CD4-positive, alpha-beta T cell treated with Interleukin-15 for 1 hour (primary cell): ENCODE data around the gene EMILIN1.
A peak's percentile ranks its signal among the peaks of the same experiment; 100 is the strongest.
"Not testable (repeated sequence)": the region's sequence is repeated elsewhere in the genome, so short reads cannot be mapped to it uniquely, and the experiment has no call there.

ENCODE experiments used
- DNase-seq: peaks from one replicate; pipeline ENCODE4 v3.0.0-alpha.2; 2020

Gene EMILIN1

GRCh38 chr2:27095745-27096651, 17.6 kb downstream of the EMILIN1 start:
- DNase-seq: peak; percentile 49

GRCh38 chr2:27096748-27097297, 18.4 kb downstream of the EMILIN1 start:
- DNase-seq: peak; percentile 36

GRCh38 chr2:27097341-27097740, 18.9 kb downstream of the EMILIN1 start:
- DNase-seq: no peak

- DNase-seq: no peak
These were observed 21.0 kb downstream of the EMILIN1 start for GRCh38 chr2:27099334-27099955.

- DNase-seq: no peak
These were observed 21.6 kb downstream of the EMILIN1 start for GRCh38 chr2:27100036-27100435.

- DNase-seq: no peak
These were observed 23.9 kb downstream of the EMILIN1 start for GRCh38 chr2:27102329-27102728.

- DNase-seq: no peak
These were observed 27.6 kb downstream of the EMILIN1 start for GRCh38 chr2:27105981-27106380.

- no peak for DNase-seq
These were observed 29.8 kb downstream of the EMILIN1 start for GRCh38 chr2:27108221-27108620.

- no peak for DNase-seq
These were observed 30.7 kb downstream of the EMILIN1 start for GRCh38 chr2:27109083-27109482.

GRCh38 chr2:27110603-27111352, 32.4 kb downstream of the EMILIN1 start:
- not testable (repeated sequence) for DNase-seq

GRCh38 chr2:27111392-27112078, 33.1 kb downstream of the EMILIN1 start:
- not testable (repeated sequence) for DNase-seq

GRCh38 chr2:27115519-27115918, 37.1 kb downstream of the EMILIN1 start:
- no peak for DNase-seq

GRCh38 chr2:27117995-27118524, 39.6 kb downstream of the EMILIN1 start:
- DNase-seq: no peak

- no peak for DNase-seq
These were observed 40.3 kb downstream of the EMILIN1 start, which contains the start of gene CGREF1 for GRCh38 chr2:27118525-27119329. TSS of gene CGREF1 (minus strand) at chr2:27119128. CDS start at chr2:27104366, 14,762 bp downstream.

GRCh38 chr2:27119330-27119670, 40.9 kb downstream of the EMILIN1 start:
- not testable (repeated sequence) for DNase-seq

- DNase-seq: no peak
These were observed 43.5 kb downstream of the EMILIN1 start for GRCh38 chr2:27121906-27122305.

- DNase-seq: no peak
These were observed 44.4 kb downstream of the EMILIN1 start for GRCh38 chr2:27122791-27123190.

- DNase-seq: peak; percentile 75
These were observed 45.1 kb downstream of the EMILIN1 start, which contains the start of gene ABHD1 for GRCh38 chr2:27123302-27124150. TSS of gene ABHD1 (plus strand) at chr2:27123815. CDS start at chr2:27123949, 134 bp downstream.

- DNase-seq: no peak
These were observed 46.7 kb downstream of the EMILIN1 start for GRCh38 chr2:27125104-27125503.

- no peak for DNase-seq
These were observed 47.9 kb downstream of the EMILIN1 start for GRCh38 chr2:27126252-27126710.
